GM23248 (cell line): ENCODE measurements around the gene PTPRF. TPM values are rescaled to one million over a fixed set of nuclear protein-coding genes. Genes with fewer than 3 reads are reported as not detected.

Experiments
- DNase-seq: peaks from one replicate; pipeline ENCODE4 v3.0.0-alpha.2; 2015
- H2AFZ ChIP-seq: fragments of 200-600 bp; sonication (generic); 2 replicates; pipeline ENCODE4 v1.6.1; 2016; ENCODE audit warnings: antibody characterized with exemption
- H3F3A ChIP-seq: fragments of 200-600 bp; sonication (generic); 2 replicates; pipeline ENCODE4 v1.6.1; 2016; ENCODE audit warnings: mild to moderate bottlenecking, antibody characterized with exemption, mixed run types; ENCODE audit not compliant: insufficient read depth
- H3K27ac ChIP-seq: fragments of 200-600 bp; sonication (generic); 2 replicates; pipeline ENCODE4 v1.5.1; 2016; ENCODE audit warnings: mild to moderate bottlenecking
- H3K27me3 ChIP-seq: fragments of 200-600 bp; sonication (generic); replicated peaks from 2 replicates; pipeline ENCODE4 v1.6.1; 2016; ENCODE audit warnings: mild to moderate bottlenecking; ENCODE audit not compliant: insufficient read depth
- H3K36me3 ChIP-seq: fragments of 200-600 bp; sonication (generic); 2 replicates; pipeline ENCODE4 v1.6.1; 2016; ENCODE audit warnings: low read depth, mild to moderate bottlenecking
- H3K4me1 ChIP-seq: fragments of 200-600 bp; sonication (generic); 2 replicates; pipeline ENCODE4 v1.6.1; 2016; ENCODE audit warnings: mild to moderate bottlenecking; ENCODE audit not compliant: insufficient read depth
- H3K4me2 ChIP-seq: fragments of 200-600 bp; sonication (generic); one replicate; pipeline ENCODE4 v1.6.1; 2016; ENCODE audit warnings: mild to moderate bottlenecking; ENCODE audit not compliant: unreplicated experiment
- H3K4me3 ChIP-seq: fragments of 200-600 bp; sonication (generic); 2 replicates; pipeline ENCODE4 v1.5.1; 2016; ENCODE audit warnings: mild to moderate bottlenecking
- H3K79me2 ChIP-seq: fragments of 200-600 bp; sonication (generic); 2 replicates; pipeline ENCODE4 v1.6.1; 2016; ENCODE audit warnings: mild to moderate bottlenecking; ENCODE audit not compliant: insufficient read depth
- H3K9ac ChIP-seq: fragments of 200-600 bp; sonication (generic); 2 replicates; pipeline ENCODE4 v1.6.1; 2016; ENCODE audit warnings: mild to moderate bottlenecking
- H3K9me2 ChIP-seq: fragments of 200-600 bp; sonication (generic); 2 replicates; pipeline ENCODE4 v1.6.1; 2016; ENCODE audit warnings: mixed run types, mild to moderate bottlenecking, moderate library complexity; ENCODE audit not compliant: insufficient read depth
- H3K9me3 ChIP-seq: fragments of 200-600 bp; sonication (generic); one replicate; pipeline ENCODE4 v1.6.1; 2017; ENCODE audit warnings: low read depth
- H4K20me1 ChIP-seq: fragments of 200-600 bp; sonication (generic); 2 replicates; pipeline ENCODE4 v1.6.0; 2016; ENCODE audit not compliant: insufficient read depth
- EZH2 ChIP-seq: fragments of 200-600 bp; sonication (generic); IDR thresholded peaks from 2 replicates; pipeline ENCODE4 v1.6.1; 2018; ENCODE audit warnings: antibody characterized with exemption, mild to moderate bottlenecking; ENCODE audit not compliant: insufficient read depth, poor library complexity, severe bottlenecking
- EZH2phosphoT487 ChIP-seq: fragments of 200-600 bp; sonication (generic); IDR thresholded peaks from 2 replicates; pipeline ENCODE4 v1.6.1; 2018; ENCODE audit warnings: antibody characterized with exemption, moderate library complexity, mild to moderate bottlenecking, low read depth; ENCODE audit not compliant: insufficient read depth
- WGBS, 2 experiments: methylation state at CpG; one replicate each; pipeline ENCODE4 v1.1.6; 2015 to 2017; ENCODE audit warnings: low lambda C conversion rate in 2 of 2, low coverage in 1 of 2; ENCODE audit errors: missing lambda C conversion rate in 2 of 2; 5-methylcytosine and 5-hydroxymethylcytosine counted together
- in situ Hi-C: fragments of 300-500 bp; cut with MboI; formaldehyde crosslinking; loops from 2 replicates; pipeline ENCODE4 v1.15.0; 2020
- polyA plus RNA-seq: library from polyadenylated mRNA; unstranded; fragments of >200 nt; fragmentation: Nextera tagmentation; extraction: Ambion mirVana; gene quantifications from 2 replicates; pipeline ENCODE4 v1.2.1, GENCODE V29; 2016
- total RNA-seq: library from RNA; depleted of rRNA; stranded (reverse); fragments of >200 nt; shearing (Covaris generic); gene quantifications from 2 replicates; pipeline ENCODE4 v1.2.3, GENCODE V29; 2014

PTPRF gene
- total and polyA plus RNA-seq, 2 experiments from 2014 or later = 14.0 to 15.0 TPM

GRCh38 chr1:43551396-43551888, 20.8 kb downstream of the PTPRF start:
- in situ Hi-C loops = no loop called here
- Histone ChIP-seq H3K27ac (no peak overlapping the region), H3K36me3 (no peaks in the 10 kb centered on the region), H3K4me3 (no peak overlapping the region), H4K20me1 (no peaks in the 10 kb centered on the region), H3K79me2 (no peaks in the 10 kb centered on the region), H3K9ac (no peak overlapping the region), H2AFZ (no peak overlapping the region), H3K4me2 (no peak overlapping the region), H3K9me3 (no peaks in the 10 kb centered on the region), H3K4me1 (no peaks in the 10 kb centered on the region), H3K27me3 (no peaks in the 10 kb centered on the region), H3K9me2 (no peaks in the 10 kb centered on the region), H3F3A (peaks cover 5% of the 10 kb centered on the region)
- DNase-seq = no peak
- WGBS, 2 experiments = 87 to 91% methylated on average over 6 to 7 of the region's 7 CpGs
- TF ChIP-seq EZH2 (no peak), EZH2phosphoT487 (no peak)

- no peaks in the 10 kb centered on the region for H4K20me1 ChIP-seq
- in situ Hi-C loops = no loop called here
- H3K27me3 ChIP-seq = no peaks in the 10 kb centered on the region
- H3K36me3 ChIP-seq = no peaks in the 10 kb centered on the region
- H3K79me2 ChIP-seq = no peaks in the 10 kb centered on the region
- H3F3A ChIP-seq = peaks cover 5% of the 10 kb centered on the region
- no peak overlapping the region for H3K27ac ChIP-seq
- H2AFZ ChIP-seq = no peak overlapping the region
- no peak overlapping the region for H3K4me2 ChIP-seq
- H3K4me1 ChIP-seq = no peaks in the 10 kb centered on the region
- no peaks in the 10 kb centered on the region for H3K9me2 ChIP-seq
- TF ChIP-seq EZH2 = no peak
- no peak for TF ChIP-seq EZH2phosphoT487
- H3K9me3 ChIP-seq = no peaks in the 10 kb centered on the region
- no peak overlapping the region for H3K4me3 ChIP-seq
- WGBS, 2 experiments = 63 to 68% methylated on average over 5 of the region's 5 CpGs
- H3K9ac ChIP-seq = no peak overlapping the region
- DNase-seq = no peak
These were observed 21.5 kb downstream of the PTPRF start for GRCh38 chr1:43552059-43552742.

- Histone ChIP-seq H3K4me2 (no peak overlapping the region), H2AFZ (no peak overlapping the region), H3K79me2 (no peaks in the 10 kb centered on the region), H3K27me3 (no peaks in the 10 kb centered on the region), H4K20me1 (no peaks in the 10 kb centered on the region), H3K4me1 (no peaks in the 10 kb centered on the region), H3K9me3 (no peaks in the 10 kb centered on the region), H3K9ac (no peak overlapping the region), H3F3A (peaks cover 5% of the 10 kb centered on the region), H3K9me2 (no peaks in the 10 kb centered on the region), H3K36me3 (no peaks in the 10 kb centered on the region), H3K27ac (no peak overlapping the region), H3K4me3 (no peak overlapping the region)
- no peak for TF ChIP-seq EZH2phosphoT487
- TF ChIP-seq EZH2 = no peak
- DNase-seq = peak; percentile 31
- in situ Hi-C loops = no loop called here
- 41 to 47% methylated on average over 6 of the region's 6 CpGs for WGBS, 2 experiments
These were observed 22.1 kb downstream of the PTPRF start for GRCh38 chr1:43552813-43553212.

GRCh38 chr1:43554444-43554992, 23.8 kb downstream of the PTPRF start:
- peak; percentile 76 for DNase-seq
- no peak overlapping the region for H2AFZ ChIP-seq
- no peak for TF ChIP-seq EZH2
- no peak for TF ChIP-seq EZH2phosphoT487
- H3K27me3 ChIP-seq = no peaks in the 10 kb centered on the region
- no peaks in the 10 kb centered on the region for H3K36me3 ChIP-seq
- WGBS, 2 experiments = 72 to 76% methylated on average over 6 of the region's 6 CpGs
- in situ Hi-C loops = no loop called here
- no peaks in the 10 kb centered on the region for H3K9me2 ChIP-seq
- H3K4me1 ChIP-seq = peaks cover 10% of the 10 kb centered on the region
- H3K79me2 ChIP-seq = no peaks in the 10 kb centered on the region
- H3K27ac ChIP-seq = no peak overlapping the region
- no peaks in the 10 kb centered on the region for H3K9me3 ChIP-seq
- no peaks in the 10 kb centered on the region for H4K20me1 ChIP-seq
- no peak overlapping the region for H3K4me2 ChIP-seq
- H3F3A ChIP-seq = peaks cover 5% of the 10 kb centered on the region
- no peak overlapping the region for H3K9ac ChIP-seq
- no peak overlapping the region for H3K4me3 ChIP-seq

- Histone ChIP-seq H3K4me3 (no peak overlapping the region), H3K36me3 (no peaks in the 10 kb centered on the region), H3K27ac (no peak overlapping the region), H3K4me2 (no peak overlapping the region), H3K9me3 (no peaks in the 10 kb centered on the region), H3F3A (peaks cover 5% of the 10 kb centered on the region), H3K9ac (no peak overlapping the region), H3K79me2 (no peaks in the 10 kb centered on the region), H3K9me2 (no peaks in the 10 kb centered on the region), H3K4me1 (peaks cover 10% of the 10 kb centered on the region), H4K20me1 (no peaks in the 10 kb centered on the region), H3K27me3 (no peaks in the 10 kb centered on the region), H2AFZ (no peak overlapping the region)
- DNase-seq = no peak
- 81 to 87% methylated on average over 6 of the region's 6 CpGs for WGBS, 2 experiments
- TF ChIP-seq EZH2phosphoT487 (no peak), EZH2 (no peak)
- in situ Hi-C loops = no loop called here
These were observed 26.1 kb downstream of the PTPRF start for GRCh38 chr1:43556782-43557181.
